Activated CD4-positive, CD25-positive, alpha-beta regulatory T cell treated with anti-CD3 and anti-CD28 coated beads, Interleukin-2, amount 50 U/mL, for 16 hours (primary cell): ENCODE results near the gene EFHD2.
"Not testable (repeated sequence)": the region's sequence is repeated elsewhere in the genome, so short reads cannot be mapped to it uniquely, and the experiment has no call there.

Experiments used
- DNase-seq: peaks from one replicate; pipeline ENCODE4 v3.0.0-alpha.2; 2020; ENCODE audit warnings: low read depth, low spot score

EFHD2 gene

DNA sequence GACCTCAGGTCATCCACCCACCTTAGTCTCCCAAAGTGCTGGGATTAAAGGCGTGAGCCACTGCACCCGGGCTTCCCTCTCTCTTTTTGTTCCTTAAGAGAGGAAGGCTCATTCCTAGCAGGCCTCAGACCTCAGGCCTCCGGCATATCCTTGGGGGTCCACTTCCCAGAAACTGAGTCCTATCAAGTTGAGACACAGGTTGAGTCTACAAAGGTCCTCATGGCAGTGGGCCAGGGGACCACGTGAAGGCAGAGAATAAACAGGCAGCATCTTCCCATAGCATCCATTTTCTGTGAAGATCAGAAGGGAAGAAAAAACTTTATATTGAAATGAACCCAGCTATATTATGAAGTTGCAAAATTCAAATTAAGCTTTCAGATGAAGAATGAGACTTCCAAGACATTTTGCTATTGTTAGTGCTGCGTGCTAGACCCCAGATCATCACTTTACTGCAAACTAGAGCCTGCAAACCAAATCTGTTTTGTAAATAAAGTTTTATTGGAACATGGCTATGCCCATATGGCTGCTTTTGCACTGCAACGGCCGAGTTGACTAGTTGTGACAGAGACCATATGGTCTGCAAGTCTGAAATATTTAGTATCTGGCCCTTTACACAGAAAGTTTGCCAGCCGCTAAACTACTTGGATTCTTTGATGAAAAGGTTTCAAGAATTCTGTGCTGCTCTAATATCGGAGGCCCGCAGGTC is 43.3 kb downstream of the EFHD2 start:
- no peak for DNase-seq

- no peak for DNase-seq
Measured at GRCh38 chr1:15453734-15454133, 44.0 kb downstream of the EFHD2 start.

DNA sequence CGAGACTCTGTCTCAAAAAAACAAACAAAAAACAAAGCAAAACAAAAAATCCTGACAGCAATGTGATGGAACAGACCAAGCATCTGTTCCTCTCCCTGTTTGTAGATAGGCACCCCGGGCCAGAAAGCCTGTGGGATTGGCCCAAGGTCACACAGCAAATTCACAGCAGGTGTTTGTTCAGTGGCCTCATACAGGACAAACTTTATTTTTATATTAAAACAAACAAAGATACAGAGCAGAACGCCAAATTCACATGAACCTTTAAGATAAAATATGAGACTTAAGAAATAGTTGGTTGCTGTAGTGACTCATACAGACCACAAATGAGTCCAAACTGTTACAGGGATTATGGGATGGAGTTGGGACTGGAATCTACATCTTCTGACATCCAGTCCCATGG is 44.6 kb downstream of the EFHD2 start:
- DNase-seq: no peak

DNA sequence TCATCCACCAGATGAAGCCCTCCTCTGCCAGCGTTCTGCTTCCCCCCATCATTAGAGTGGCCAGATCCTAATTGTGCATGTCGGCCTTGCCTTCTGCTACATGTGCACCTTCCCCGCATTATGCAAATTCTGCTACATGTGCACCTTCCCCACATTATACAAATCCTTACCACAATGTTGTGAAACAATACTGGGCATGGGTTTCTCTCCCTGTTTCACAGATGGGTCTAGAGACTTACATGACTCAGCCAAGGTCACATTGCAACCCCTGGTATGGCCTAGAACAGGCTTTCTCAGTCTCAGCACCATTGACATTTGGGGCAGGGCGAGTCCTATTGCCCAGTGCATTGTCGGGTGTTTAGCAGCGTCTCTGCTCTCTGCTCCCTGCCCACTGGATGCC is 45.8 kb downstream of the EFHD2 start:
- DNase-seq: no peak

DNA sequence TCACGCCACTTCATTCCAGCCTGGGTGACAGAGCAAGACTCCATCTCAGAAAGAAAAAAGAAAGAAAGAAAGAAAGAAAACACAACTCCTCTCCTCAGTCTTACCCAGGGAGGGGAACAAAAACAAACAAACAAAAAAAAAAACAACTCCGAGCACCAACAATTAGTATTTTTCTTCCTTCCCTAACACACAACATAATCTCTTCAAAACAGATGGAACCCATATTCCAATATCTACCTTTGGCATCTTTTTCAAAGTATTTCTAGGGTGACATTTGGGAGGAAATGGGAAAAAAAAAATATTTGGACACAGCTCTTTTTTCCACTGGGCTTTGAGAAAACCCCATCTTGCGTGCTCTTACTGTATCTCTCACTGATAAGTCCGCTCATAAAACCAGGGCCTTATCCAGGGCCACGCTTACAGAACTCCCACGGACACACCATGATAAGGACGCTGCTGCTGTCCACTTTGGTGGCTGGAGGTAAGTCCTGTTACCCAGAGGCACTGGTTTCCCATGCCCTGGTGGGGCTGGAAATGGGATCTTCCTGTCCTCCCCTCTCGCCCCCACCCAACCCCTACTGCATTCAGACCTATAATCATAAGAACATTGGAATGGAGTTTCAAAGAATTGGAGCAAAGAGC is 46.7 kb downstream of the EFHD2 start, which contains the start of gene CELA2A:
Gene CELA2A, plus strand, starts transcription at position 420 of the 642 bp plus-strand sequence. Its CDS starts 22 bp downstream, at position 442.
- no peak for DNase-seq

- DNase-seq: no peak
Measured at GRCh38 chr1:15457585-15457984, 47.9 kb downstream of the EFHD2 start.

GRCh38 chr1:15458388-15458787 is 48.7 kb downstream of the EFHD2 start:
- DNase-seq: not testable (repeated sequence)

- DNase-seq: no peak
Measured at GRCh38 chr1:15459771-15460707, 50.4 kb downstream of the EFHD2 start.

DNA sequence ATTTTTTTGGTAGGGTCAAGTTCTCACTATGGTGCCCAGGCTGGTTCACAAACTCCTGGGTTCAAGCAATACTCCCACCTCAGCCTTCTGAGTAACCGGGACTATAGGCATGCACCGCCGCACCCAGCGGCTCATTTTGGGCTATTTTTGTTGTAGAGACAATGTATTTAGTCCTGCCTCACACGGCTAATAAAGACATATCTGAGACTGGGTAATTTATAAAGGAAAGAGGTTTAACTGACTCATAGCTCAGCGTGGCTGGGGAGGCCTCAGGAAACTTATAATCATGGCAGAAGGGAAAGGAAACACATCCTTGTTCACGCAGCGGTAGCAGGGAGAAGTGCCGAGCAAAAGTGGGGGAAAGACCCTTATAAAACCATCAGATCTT is 51.0 kb downstream of the EFHD2 start:
- DNase-seq: no peak

- DNase-seq: not testable (repeated sequence)
Measured at GRCh38 chr1:15463064-15463800, 53.5 kb downstream of the EFHD2 start.

DNA sequence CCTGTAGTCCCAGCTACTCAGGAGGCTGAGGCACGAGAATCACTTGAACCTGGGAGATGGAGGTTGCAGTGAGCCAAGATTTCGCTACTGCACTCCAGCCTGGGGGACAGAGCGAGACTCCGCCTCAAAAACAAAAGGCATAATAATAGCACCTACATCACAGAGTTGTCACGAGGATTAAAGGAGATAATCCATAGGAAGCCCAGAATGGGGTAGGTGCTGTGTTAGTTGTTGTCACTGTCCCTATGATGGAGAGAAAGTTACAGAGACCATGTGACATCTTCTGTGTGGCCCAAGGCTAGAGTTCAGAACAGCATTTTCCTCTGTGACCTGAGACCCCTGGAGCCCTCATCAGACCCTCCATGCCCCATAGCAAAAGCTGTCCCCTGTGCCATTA is 54.2 kb downstream of the EFHD2 start:
- not testable (repeated sequence) for DNase-seq

- no peak for DNase-seq
Measured at GRCh38 chr1:15465674-15466073, 56.0 kb downstream of the EFHD2 start.

GRCh38 chr1:15466955-15467625 is 57.4 kb downstream of the EFHD2 start:
- not testable (repeated sequence) for DNase-seq

DNA sequence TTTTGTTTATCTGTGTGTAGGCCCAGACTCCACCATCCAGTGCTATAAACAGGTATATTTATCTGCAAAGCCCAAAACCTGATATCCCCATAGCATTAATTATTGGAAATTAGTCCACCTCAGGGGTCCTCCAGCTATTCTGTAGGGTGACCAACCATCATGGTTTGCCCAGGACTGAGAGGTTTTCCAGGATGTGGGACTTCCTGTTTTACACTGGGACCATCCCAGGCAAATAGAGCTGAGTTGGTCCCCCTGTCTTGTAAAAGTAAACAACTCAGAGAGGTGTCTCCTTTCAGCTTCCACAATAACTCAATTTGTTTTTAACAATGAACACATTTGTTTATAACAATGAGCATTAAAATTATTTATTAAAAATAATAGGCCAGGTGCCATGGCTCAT is 58.5 kb downstream of the EFHD2 start:
- no peak for DNase-seq

- DNase-seq: no peak
Measured at GRCh38 chr1:15469361-15469760, 59.7 kb downstream of the EFHD2 start.

DNA sequence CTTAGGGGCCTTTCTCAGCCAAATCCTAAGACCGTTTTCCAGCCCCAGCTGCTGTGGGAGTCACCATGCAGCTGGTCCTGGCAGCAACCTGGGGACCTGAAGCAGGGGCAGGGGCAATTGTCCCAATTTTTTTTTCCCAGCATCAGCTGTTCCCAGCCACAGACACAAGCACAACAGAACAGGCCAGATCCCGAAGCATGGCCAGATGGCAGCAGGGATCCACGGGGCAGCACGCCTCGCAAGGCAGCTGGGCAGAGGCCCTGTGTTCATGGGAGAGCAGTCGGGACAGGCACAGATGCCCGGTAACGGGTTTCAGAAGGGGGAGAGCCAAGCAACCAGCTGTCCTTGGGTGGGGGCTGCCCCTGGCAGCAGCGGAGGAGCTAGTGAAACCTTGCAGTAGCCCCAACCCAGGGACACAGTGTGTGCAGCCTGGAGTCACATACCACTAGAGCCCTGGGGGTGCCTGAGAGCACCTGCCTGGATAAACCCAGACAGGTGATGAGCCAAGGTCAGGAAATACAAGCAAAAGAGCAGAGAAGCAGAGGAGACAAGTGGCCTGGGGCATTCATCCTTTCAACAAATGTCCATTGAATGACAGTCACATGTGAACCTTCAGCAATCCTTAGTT is 60.2 kb downstream of the EFHD2 start:
- DNase-seq: not testable (repeated sequence)

DNA sequence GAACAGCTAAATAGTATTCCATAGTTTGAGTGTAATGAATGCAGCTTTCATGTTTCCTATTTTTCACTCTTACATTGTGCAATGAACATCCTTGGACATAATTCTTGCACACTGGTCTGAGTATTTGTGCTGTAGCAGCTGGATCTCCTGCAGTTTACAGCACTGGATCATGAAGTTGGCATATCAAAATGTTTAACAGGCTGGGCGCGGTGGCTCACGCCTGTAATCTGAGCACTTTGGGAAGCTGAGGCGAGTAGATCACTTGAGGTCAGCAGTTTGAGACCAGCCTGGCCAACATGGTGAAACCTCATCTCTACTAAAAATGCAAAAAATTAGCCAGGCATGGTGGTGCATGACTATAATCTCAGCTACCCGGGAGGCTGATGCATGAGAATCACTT is 61.4 kb downstream of the EFHD2 start:
- DNase-seq: not testable (repeated sequence)

GRCh38 chr1:15471723-15472122 is 62.0 kb downstream of the EFHD2 start:
- not testable (repeated sequence) for DNase-seq

- no peak for DNase-seq
Measured at GRCh38 chr1:15472587-15472986, 62.9 kb downstream of the EFHD2 start.

GRCh38 chr1:15475752-15476314 is 66.1 kb downstream of the EFHD2 start, which contains the start of gene CELA2B:
CELA2B (plus strand) TSS chr1:15476104; CDS start chr1:15476126, 22 bp downstream.
- DNase-seq: no peak
